ENCODE results near the gene COX8A. TPM values are rescaled to one million over a fixed set of nuclear protein-coding genes. Genes with fewer than 3 reads are reported as not detected.

COX8A gene
- total and polyA plus RNA-seq, 2 of the 13 experiments (the other 11 are each of a cell fraction or from before 2014, with no cell fraction given), result 202 to 406 TPM

- TF ChIP-seq ZNF142 (CRISPR knock-in tag; IDR thresholded peaks at IDR 0.05), result 0 out of 2 replicates have a peak, but pooled peaks have one; percentile 81
- TF ChIP-seq RXRA (CRISPR knock-in tag; IDR thresholded peaks at IDR 0.05), result peak; percentile 71
- TF ChIP-seq CBX1 (IDR thresholded peaks at IDR 0.05; ENCODE audit: low read depth), result no peak
- TF ChIP-seq POGK (CRISPR knock-in tag; conservative IDR thresholded peaks at IDR 0.05), result no peak; the same call in 1 of the 2 replicates
- TF ChIP-seq TFE3 (CRISPR knock-in tag; IDR thresholded peaks at IDR 0.05), result peak; percentile 7; the same call in 1 of the 2 replicates
- no peak for TF ChIP-seq JUN (CRISPR knock-in tag; IDR thresholded peaks at IDR 0.05)
- no peak; the same call in 1 of the 2 replicates for TF ChIP-seq ZNF225 (CRISPR knock-in tag; IDR thresholded peaks at IDR 0.05)
- peak; percentile 81; the same call in 1 of the 2 replicates for TF ChIP-seq MYNN (CRISPR knock-in tag; IDR thresholded peaks at IDR 0.05; ENCODE audit: low read depth)
- TF ChIP-seq ZNF691 (CRISPR knock-in tag; IDR thresholded peaks at IDR 0.05; ENCODE audit: borderline replicate concordance, low read depth), result 0 out of 2 replicates have a peak, but pooled peaks have one; percentile 35
- TF ChIP-seq TARDBP (CRISPR knock-in tag; IDR thresholded peaks at IDR 0.05), result peak; percentile 51; the same call in 1 of the 2 replicates
- no peak for TF ChIP-seq ZNF496 (CRISPR knock-in tag; IDR thresholded peaks at IDR 0.05; ENCODE audit: insufficient replicate concordance)
- no peak for TF ChIP-seq CEBPZ (IDR thresholded peaks at IDR 0.05; ENCODE audit: low read length)
- TF ChIP-seq RBAK (CRISPR knock-in tag; IDR thresholded peaks at IDR 0.05), result no peak
- peak; percentile 82; the same call in 1 of the 2 replicates for TF ChIP-seq NKX3-1 (CRISPR knock-in tag; IDR thresholded peaks at IDR 0.05)
Measured at GRCh38 chr11:63986156-63986931, 11.9 kb downstream of the COX8A start, which contains the start of gene OTUB1 (continued).

Measured in HepG2 (cell line).